ENCODE results near the gene CORO7.

CORO7 gene

GRCh38 chr16:4426021-4426684 lies 9.8 kb upstream of the CORO7 start:
- DNase-seq (ENCODE audit: low read depth) = no peak

GRCh38 chr16:4425378-4426020 lies 9.1 kb upstream of the CORO7 start, which contains the start of gene DNAJA3:
DNAJA3 (plus strand) TSS chr16:4425868; CDS start chr16:4425882, 14 bp downstream.
- peak; percentile 84 for DNase-seq (ENCODE audit: low read depth)

- DNase-seq (ENCODE audit: low read depth) = no peak
Observed at GRCh38 chr16:4420505-4421105, 4.2 kb upstream of the CORO7 start.

GRCh38 chr16:4419402-4419959 lies 3.1 kb upstream of the CORO7 start:
- no peak for DNase-seq (ENCODE audit: low read depth)

GRCh38 chr16:4415538-4416199 lies 727 bp downstream of the CORO7 start:
- DNase-seq (ENCODE audit: low read depth) = peak; percentile 25

GRCh38 chr16:4414187-4414917 lies 2.0 kb downstream of the CORO7 start:
- DNase-seq (ENCODE audit: low read depth) = peak; percentile 29

GRCh38 chr16:4412854-4413253 lies 3.5 kb downstream of the CORO7 start:
- DNase-seq (ENCODE audit: low read depth) = no peak

- no peak for DNase-seq (ENCODE audit: low read depth)
Observed at GRCh38 chr16:4412159-4412558, 4.2 kb downstream of the CORO7 start.

GRCh38 chr16:4411684-4412083 lies 4.7 kb downstream of the CORO7 start:
- no peak for DNase-seq (ENCODE audit: low read depth)

- no peak for DNase-seq (ENCODE audit: low read depth)
Observed at GRCh38 chr16:4410335-4411075, 5.9 kb downstream of the CORO7 start.

- DNase-seq (ENCODE audit: low read depth) = no peak
Observed at GRCh38 chr16:4409081-4409932, 7.1 kb downstream of the CORO7 start.

GRCh38 chr16:4408323-4408690 lies 8.1 kb downstream of the CORO7 start:
- no peak for DNase-seq (ENCODE audit: low read depth)

- no peak for DNase-seq (ENCODE audit: low read depth)
Observed at GRCh38 chr16:4407543-4408322, 8.7 kb downstream of the CORO7 start.

- DNase-seq (ENCODE audit: low read depth) = no peak
Observed at GRCh38 chr16:4404967-4405696, 11.3 kb downstream of the CORO7 start.

GRCh38 chr16:4404247-4404966 lies 12.0 kb downstream of the CORO7 start:
- DNase-seq (ENCODE audit: low read depth) = no peak

- no peak for DNase-seq (ENCODE audit: low read depth)
Observed at GRCh38 chr16:4403133-4403949, 13.1 kb downstream of the CORO7 start.
